ENCODE results near the gene UBE2L6. TPM values are rescaled to one million over a fixed set of nuclear protein-coding genes. Genes with fewer than 3 reads are reported as not detected.

Gene UBE2L6
- total RNA-seq, 1 experiment from 2014 or later = 30.4 TPM

- ChIA-PET CTCF (no interaction called here), POLR2A (ENCODE audit: low non-redundant PET) (no interaction called here)
- no peak overlapping the region for H3K4me3 ChIP-seq (ENCODE audit: low read depth, low read length, poor library complexity, severe bottlenecking)
- H3K9me3 ChIP-seq (ENCODE audit: low read depth, low read length, poor library complexity, severe bottlenecking) = no peaks in the 10 kb centered on the region
- no peaks in the 10 kb centered on the region for H3K4me1 ChIP-seq (ENCODE audit: insufficient read depth, low read length, poor library complexity, severe bottlenecking)
- no peaks in the 10 kb centered on the region for H3K27me3 ChIP-seq (replicated peaks; ENCODE audit: insufficient read depth, low read depth, low read length, poor library complexity)
- TF ChIP-seq CTCF (conservative IDR thresholded peaks at IDR 0.05; ENCODE audit: low read depth, low read length) (no peak), EZH2 (IDR thresholded peaks at IDR 0.05; ENCODE audit: borderline replicate concordance, low read depth, low read length, poor library complexity, severe bottlenecking) (no peak)
- no TSS peak for BruUV-seq (replicated peaks)
- DNase-seq (ENCODE audit: low spot score) = no peak
- H3K36me3 ChIP-seq (ENCODE audit: insufficient read depth, low read length, poor library complexity, severe bottlenecking) = no peaks in the 10 kb centered on the region
- intact Hi-C loops (cut with micrococcal nuclease; ENCODE audit: unreplicated experiment) = no loop called here
- no peak overlapping the region for H3K27ac ChIP-seq (ENCODE audit: low read depth, low read length, poor library complexity, severe bottlenecking)
These were observed 21.0 kb downstream of the UBE2L6 start for GRCh38 chr11:57546451-57546850.

- H3K36me3 ChIP-seq (ENCODE audit: insufficient read depth, low read length, poor library complexity, severe bottlenecking) = no peaks in the 10 kb centered on the region
- H3K27me3 ChIP-seq (replicated peaks; ENCODE audit: insufficient read depth, low read depth, low read length, poor library complexity) = no peaks in the 10 kb centered on the region
- H3K27ac ChIP-seq (ENCODE audit: low read depth, low read length, poor library complexity, severe bottlenecking) = no peak overlapping the region
- POLR2A ChIA-PET (ENCODE audit: low non-redundant PET) = no interaction called here
- TF ChIP-seq CTCF (conservative IDR thresholded peaks at IDR 0.05; ENCODE audit: low read depth, low read length) (no peak), EZH2 (IDR thresholded peaks at IDR 0.05; ENCODE audit: borderline replicate concordance, low read depth, low read length, poor library complexity, severe bottlenecking) (no peak)
- no peaks in the 10 kb centered on the region for H3K9me3 ChIP-seq (ENCODE audit: low read depth, low read length, poor library complexity, severe bottlenecking)
- no peaks in the 10 kb centered on the region for H3K4me1 ChIP-seq (ENCODE audit: insufficient read depth, low read length, poor library complexity, severe bottlenecking)
- BruUV-seq (replicated peaks) = no TSS peak
- CTCF ChIA-PET = no interaction called here
- intact Hi-C loops (cut with micrococcal nuclease; ENCODE audit: unreplicated experiment) = no loop called here
- no peak for DNase-seq (ENCODE audit: low spot score)
- H3K4me3 ChIP-seq (ENCODE audit: low read depth, low read length, poor library complexity, severe bottlenecking) = no peak overlapping the region
These were observed 21.6 kb downstream of the UBE2L6 start for GRCh38 chr11:57545883-57546282.

DNA sequence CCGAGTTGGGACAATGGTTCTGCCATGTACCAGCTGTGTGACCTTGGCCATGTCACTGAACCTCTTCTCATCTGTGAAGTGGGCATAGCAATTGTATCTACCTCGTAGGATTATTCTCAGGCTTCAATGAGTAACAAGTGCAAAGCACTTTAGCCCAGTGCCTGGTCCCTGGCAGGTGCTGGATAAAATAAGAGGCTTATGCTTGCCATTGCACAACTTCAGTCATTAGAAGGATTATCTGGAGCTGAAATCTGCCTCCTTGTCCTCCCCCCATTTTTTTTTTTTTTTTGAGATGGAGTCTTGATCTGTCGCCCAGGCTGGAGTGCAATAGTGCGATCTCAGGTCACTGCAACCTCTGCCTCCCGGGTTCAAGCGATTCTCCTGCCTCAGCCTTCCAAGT is 22.9 kb downstream of the UBE2L6 start:
- no peak for DNase-seq (ENCODE audit: low spot score)
- no peaks in the 10 kb centered on the region for H3K27me3 ChIP-seq (replicated peaks; ENCODE audit: insufficient read depth, low read depth, low read length, poor library complexity)
- no TSS peak for BruUV-seq (replicated peaks)
- no peak overlapping the region for H3K4me3 ChIP-seq (ENCODE audit: low read depth, low read length, poor library complexity, severe bottlenecking)
- no peaks in the 10 kb centered on the region for H3K9me3 ChIP-seq (ENCODE audit: low read depth, low read length, poor library complexity, severe bottlenecking)
- no peaks in the 10 kb centered on the region for H3K36me3 ChIP-seq (ENCODE audit: insufficient read depth, low read length, poor library complexity, severe bottlenecking)
- POLR2A ChIA-PET (ENCODE audit: low non-redundant PET) = no interaction called here
- CTCF ChIA-PET = no interaction called here
- H3K27ac ChIP-seq (ENCODE audit: low read depth, low read length, poor library complexity, severe bottlenecking) = no peak overlapping the region
- no peaks in the 10 kb centered on the region for H3K4me1 ChIP-seq (ENCODE audit: insufficient read depth, low read length, poor library complexity, severe bottlenecking)
- no peak for TF ChIP-seq CTCF (conservative IDR thresholded peaks at IDR 0.05; ENCODE audit: low read depth, low read length)
- TF ChIP-seq EZH2 (IDR thresholded peaks at IDR 0.05; ENCODE audit: borderline replicate concordance, low read depth, low read length, poor library complexity, severe bottlenecking) = no peak
- intact Hi-C loops (cut with micrococcal nuclease; ENCODE audit: unreplicated experiment) = no loop called here
